ENCODE measurements around the gene METTL1. TPM values are rescaled to one million over a fixed set of nuclear protein-coding genes. Genes with fewer than 3 reads are reported as not detected.

METTL1 gene
- polyA plus RNA-seq, 3 donors = 20.9 to 25.8 (median 24.9) TPM

- WGBS, 3 donors = 40 to 58% (median 43%) methylated on average over 9 of the region's 9 CpGs
These were observed 31.5 kb upstream of the METTL1 start for GRCh38 chr12:57803319-57803893.

GRCh38 chr12:57802607-57803006 is 30.7 kb upstream of the METTL1 start:
- WGBS, 3 donors = 89 to 97% (median 92%) methylated on average over 1 of the region's 1 CpG
- no peak overlapping the region for H3K27ac ChIP-seq (ENCODE audit: low read depth, low read length)

More at GRCh38 chr12:57803319-57803893, 31.5 kb upstream of the METTL1 start:
- H3K27ac ChIP-seq (ENCODE audit: low read depth, low read length) = no peak overlapping the region

- WGBS, 3 donors = 93 to 97% (median 97%) methylated on average over 3 of the region's 3 CpGs
- no peak overlapping the region for H3K27ac ChIP-seq (ENCODE audit: low read depth, low read length)
These were observed 29.1 kb upstream of the METTL1 start for GRCh38 chr12:57800965-57801364.

- WGBS, 3 donors = 91 to 96% (median 94%) methylated on average over 1 of the region's 1 CpG
- no peak overlapping the region for H3K27ac ChIP-seq (ENCODE audit: low read depth, low read length)
These were observed 26.0 kb upstream of the METTL1 start for GRCh38 chr12:57797933-57798332.

GRCh38 chr12:57796996-57797395 is 25.1 kb upstream of the METTL1 start:
- WGBS, 3 donors = 90 to 98% (median 97%) methylated on average over 1 of the region's 1 CpG
- H3K27ac ChIP-seq (ENCODE audit: low read depth, low read length) = no peak overlapping the region

- 91 to 94% (median 92%) methylated on average over 6 of the region's 6 CpGs for WGBS, 3 donors
- no peak overlapping the region for H3K27ac ChIP-seq (ENCODE audit: low read depth, low read length)
These were observed 23.4 kb upstream of the METTL1 start for GRCh38 chr12:57795354-57795753.

GRCh38 chr12:57793920-57794319 is 22.0 kb upstream of the METTL1 start:
- WGBS, 3 donors = 38 to 59% (median 58%) methylated on average over 1 of the region's 1 CpG
- no peak overlapping the region for H3K27ac ChIP-seq (ENCODE audit: low read depth, low read length)

- whole genome bisulfite sequencing, 3 donors = 81 to 92% (median 91%) methylated on average over 11 of the region's 11 CpGs
- no peak overlapping the region for H3K27ac ChIP-seq (ENCODE audit: low read depth, low read length)
These were observed 12.0 kb upstream of the METTL1 start for GRCh38 chr12:57783861-57784260.

GRCh38 chr12:57783466-57783801 is 11.5 kb upstream of the METTL1 start:
- H3K27ac ChIP-seq (ENCODE audit: low read depth, low read length) = no peak overlapping the region
- 69 to 87% (median 84%) methylated on average over 12 of the region's 12 CpGs for WGBS, 3 donors

GRCh38 chr12:57782608-57783465 is 10.9 kb upstream of the METTL1 start, which contains the start of gene TSFM:
TSS of gene TSFM (plus strand) at chr12:57782787. CDS start at chr12:57782802, 15 bp downstream.
- WGBS, 3 donors = 0 to 2% (median 1%) methylated on average over 45 of the region's 45 CpGs
- H3K27ac ChIP-seq (ENCODE audit: low read depth, low read length) = no peak within 1 kb of the TSS

GRCh38 chr12:57782243-57782607 is 10.3 kb upstream of the METTL1 start:
- WGBS, 3 donors = 6 to 26% (median 21%) methylated on average over 4 of the region's 4 CpGs
- no peak overlapping the region for H3K27ac ChIP-seq (ENCODE audit: low read depth, low read length)

GRCh38 chr12:57781801-57782200 is 9.9 kb upstream of the METTL1 start:
- H3K27ac ChIP-seq (ENCODE audit: low read depth, low read length) = no peak overlapping the region
- 47 to 71% (median 62%) methylated on average over 2 of the region's 2 CpGs for WGBS, 3 donors

- H3K27ac ChIP-seq (ENCODE audit: low read depth, low read length) = no peak overlapping the region
- WGBS, 3 donors = 78 to 98% (median 83%) methylated on average over 3 of the region's 3 CpGs
These were observed 9.3 kb upstream of the METTL1 start for GRCh38 chr12:57781244-57781643.

- H3K27ac ChIP-seq (ENCODE audit: low read depth, low read length) = no peak overlapping the region
These were observed 8.5 kb upstream of the METTL1 start for GRCh38 chr12:57780284-57780897.

GRCh38 chr12:57779736-57780135 is 7.8 kb upstream of the METTL1 start:
- no peak overlapping the region for H3K27ac ChIP-seq (ENCODE audit: low read depth, low read length)
- 45 to 76% (median 59%) methylated on average over 1 of the region's 1 CpG for WGBS, 3 donors

More at GRCh38 chr12:57780284-57780897, 8.5 kb upstream of the METTL1 start:
- WGBS, 3 donors = 86 to 87% (median 86%) methylated on average over 4 of the region's 4 CpGs

- WGBS, 3 donors = 92 to 94% (median 92%) methylated on average over 7 of the region's 7 CpGs
- H3K27ac ChIP-seq (ENCODE audit: low read depth, low read length) = no peak overlapping the region
These were observed 6.0 kb upstream of the METTL1 start for GRCh38 chr12:57777911-57778310.

- 86 to 93% (median 90%) methylated on average over 7 of the region's 7 CpGs for WGBS, 3 donors
- no peak overlapping the region for H3K27ac ChIP-seq (ENCODE audit: low read depth, low read length)
These were observed 5.5 kb upstream of the METTL1 start for GRCh38 chr12:57777367-57777766.

GRCh38 chr12:57776247-57776587 is 4.3 kb upstream of the METTL1 start:
- no peak overlapping the region for H3K27ac ChIP-seq (ENCODE audit: low read depth, low read length)
- WGBS, 3 donors = 86 to 89% (median 86%) methylated on average over 2 of the region's 2 CpGs

- WGBS, 3 donors = 73 to 85% (median 78%) methylated on average over 4 of the region's 4 CpGs
- no peak overlapping the region for H3K27ac ChIP-seq (ENCODE audit: low read depth, low read length)
These were observed 3.8 kb upstream of the METTL1 start for GRCh38 chr12:57775563-57776246.

Measured in adipose tissue (tissue), 3 donors.